ENCODE results near the gene FRAS1. TPM values are rescaled to one million over a fixed set of nuclear protein-coding genes. Genes with fewer than 3 reads are reported as not detected.
A peak's percentile ranks its signal among the peaks of the same experiment; 100 is the strongest.

Gene FRAS1
- total and polyA plus RNA-seq, 2 donors (not counting 3 experiments of a cell fraction or from before 2014, with no cell fraction given) = 1.4 to 3.6 TPM

GRCh38 chr4:78568640-78569305 lies 511.6 kb downstream of the FRAS1 start:
- peak overlapping the region; percentile 61 for H3K9ac ChIP-seq (replicated peaks; ENCODE audit: extremely low read depth, insufficient read depth, low read length)
- peaks cover 0 to 4% of the 10 kb centered on the region in 2 experiments for H3K36me3 ChIP-seq (ENCODE audit: control insufficient read depth in 2 of 2, extremely low read depth in 1 of 2, insufficient read depth in 2 of 2, low read length in 2 of 2)
- TF ChIP-seq FOS (IDR thresholded peaks at IDR 0.05; ENCODE audit: borderline replicate concordance, insufficient read depth, low read length) (no peak), JUN (IDR thresholded peaks at IDR 0.05; ENCODE audit: borderline replicate concordance, insufficient read depth, insufficient read length, low read depth) (no peak), POLR2A (IDR thresholded peaks at IDR 0.05; ENCODE audit: low read depth, low read length) (no peak)
- no peak overlapping the region for H2AFZ ChIP-seq (ENCODE audit: low read depth, low read length)
- H3K9me3 ChIP-seq (replicated peaks; ENCODE audit: control insufficient read depth, insufficient read depth, low read length) = no peaks in the 10 kb centered on the region
- no peaks in the 10 kb centered on the region for H3K9me1 ChIP-seq (replicated peaks; ENCODE audit: control insufficient read depth, extremely low read depth, insufficient read depth, low read length)
- intact Hi-C loops (cut with micrococcal nuclease) (loop anchor here (1.0 to 5.0 kb wide), 5 partner anchors 8 to 511 kb away; partner anchors contain the start of gene FRAS1), dilution Hi-C loops (cut with MboI; ENCODE audit: extremely low pct_ligation_motif_present, low sequenced_read_pairs) (no loop called here)
- FAIRE-seq = no peak
- H3K4me2 ChIP-seq (ENCODE audit: insufficient read depth, low read length) = peak overlapping the region; percentile 72
- peaks cover 33% of the 10 kb centered on the region for H3K4me1 ChIP-seq (ENCODE audit: control insufficient read depth, extremely low read depth, insufficient read depth, low read length)
- no peaks in the 10 kb centered on the region for H4K20me1 ChIP-seq (replicated peaks; ENCODE audit: control insufficient read depth, extremely low read depth, insufficient read depth, low read length)
- peak overlapping the region; percentile 81 for H3K27ac ChIP-seq (ENCODE audit: insufficient read depth, low read depth, low read length)
- no peaks in the 10 kb centered on the region for H3K27me3 ChIP-seq (ENCODE audit: control insufficient read depth in 2 of 2, insufficient read depth in 2 of 2, low read length in 2 of 2)
- no peak for DNase-seq (ENCODE audit: low read depth, low spot score)
- H3K4me3 ChIP-seq (replicated peaks in 1 of 3; ENCODE audit: insufficient read depth in 1 of 3, low read depth in 1 of 3, low read length in 3 of 3) = peak overlapping the region in 1 of 3 experiments; percentile 44
- ChIA-PET CTCF (interaction anchor here (0.9 to 1.8 kb wide), 13 partner anchors 8 to 296 kb away, joined by 3 to 9 read pairs (median 4); partner anchors contain the start of gene BMP2K), POLR2A (interaction anchor here (1.1 kb wide), 1 partner anchor 8 kb away, joined by 7 read pairs; no protein-coding TSS in a partner anchor)
- no peaks in the 10 kb centered on the region for H3K79me2 ChIP-seq (ENCODE audit: control insufficient read depth, insufficient read depth, low read length)
- no TSS peak for BruUV-seq (replicated peaks)

DNA sequence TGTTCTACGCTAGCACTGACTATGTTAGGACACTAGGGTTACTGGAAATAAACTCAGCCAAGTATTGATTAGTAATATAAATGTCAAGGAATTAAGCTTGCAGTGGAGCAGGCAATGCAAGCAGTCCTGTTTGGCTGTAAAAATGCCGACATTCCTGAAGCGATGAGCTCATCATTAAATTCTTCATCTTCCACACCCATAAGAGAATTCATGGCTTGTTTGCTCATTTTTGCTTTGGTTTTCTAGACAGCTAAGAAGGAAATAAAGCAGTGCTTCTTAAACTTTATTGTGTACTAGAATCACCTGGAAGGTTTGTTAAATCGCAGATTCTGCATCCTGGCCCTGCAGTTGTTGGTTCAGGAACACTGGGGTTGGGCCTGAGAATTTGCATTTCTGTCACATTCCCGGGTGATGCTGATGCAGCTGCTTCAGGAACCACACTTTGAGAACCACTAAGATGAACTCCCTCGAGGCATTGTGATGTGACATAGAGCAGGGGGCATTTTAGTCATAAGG lies 512.2 kb downstream of the FRAS1 start:
- Histone ChIP-seq H3K9me3 (replicated peaks; ENCODE audit: control insufficient read depth, insufficient read depth, low read length) (no peaks in the 10 kb centered on the region), H3K9ac (replicated peaks; ENCODE audit: extremely low read depth, insufficient read depth, low read length) (peak overlapping the region; percentile 61), H3K4me1 (ENCODE audit: control insufficient read depth, extremely low read depth, insufficient read depth, low read length) (peaks cover 30% of the 10 kb centered on the region), H3K27ac (ENCODE audit: insufficient read depth, low read depth, low read length) (peak overlapping the region; percentile 81), H4K20me1 (replicated peaks; ENCODE audit: control insufficient read depth, extremely low read depth, insufficient read depth, low read length) (no peaks in the 10 kb centered on the region), H2AFZ (ENCODE audit: low read depth, low read length) (peak overlapping the region; percentile 78), H3K36me3 (ENCODE audit: control insufficient read depth in 2 of 2, extremely low read depth in 1 of 2, insufficient read depth in 2 of 2, low read length in 2 of 2) (peaks cover 0 to 4% of the 10 kb centered on the region in 2 experiments), H3K27me3 (ENCODE audit: control insufficient read depth in 2 of 2, insufficient read depth in 2 of 2, low read length in 2 of 2) (no peaks in the 10 kb centered on the region), H3K4me3 (replicated peaks in 1 of 3; ENCODE audit: insufficient read depth in 1 of 3, low read depth in 1 of 3, low read length in 3 of 3) (peak overlapping the region in 1 of 3 experiments; percentile 44), H3K4me2 (ENCODE audit: insufficient read depth, low read length) (peak overlapping the region; percentile 72), H3K79me2 (ENCODE audit: control insufficient read depth, insufficient read depth, low read length) (no peaks in the 10 kb centered on the region), H3K9me1 (replicated peaks; ENCODE audit: control insufficient read depth, extremely low read depth, insufficient read depth, low read length) (no peaks in the 10 kb centered on the region)
- FAIRE-seq (peak; percentile 64), DNase-seq (ENCODE audit: low read depth, low spot score) (peak; percentile 80)
- no TSS peak for BruUV-seq (replicated peaks)
- intact Hi-C loops (cut with micrococcal nuclease) = loop anchor here (1.0 to 5.0 kb wide), 5 partner anchors 9 to 512 kb away; partner anchors contain the start of gene FRAS1
- dilution Hi-C loops (cut with MboI; ENCODE audit: extremely low pct_ligation_motif_present, low sequenced_read_pairs) = no loop called here
- ChIA-PET POLR2A (interaction anchor here (1.1 kb wide), 1 partner anchor 9 kb away, joined by 7 read pairs; no protein-coding TSS in a partner anchor), CTCF (interaction anchor here (0.9 to 1.8 kb wide), 13 partner anchors 9 to 295 kb away, joined by 3 to 9 read pairs (median 4); partner anchors contain the start of gene BMP2K)
- TF ChIP-seq POLR2A (IDR thresholded peaks at IDR 0.05; ENCODE audit: low read depth, low read length) (no peak), FOS (IDR thresholded peaks at IDR 0.05; ENCODE audit: borderline replicate concordance, insufficient read depth, low read length) (peak; percentile 14), MYC (IDR thresholded peaks at IDR 0.05; ENCODE audit: low read depth, low read length) (no peak), POLR2AphosphoS5 (IDR thresholded peaks at IDR 0.05; ENCODE audit: insufficient read depth, low read depth, low read length) (no peak), JUN (IDR thresholded peaks at IDR 0.05; ENCODE audit: borderline replicate concordance, insufficient read depth, insufficient read length, low read depth) (peak; percentile 86)

Data from endothelial cell of umbilical vein (primary cell).